DND-41 (cell line): ENCODE results near the gene STAT4.

ENCODE experiments used
- EZH2 ChIP-seq: IDR thresholded peaks from 3 replicates; pipeline ENCODE4 v1.6.1; 2012; ENCODE audit warnings: borderline replicate concordance, low read depth, mild to moderate bottlenecking, moderate library complexity, low read length, inconsistent platforms; ENCODE audit not compliant: severe bottlenecking
- TF ChIP-seq, protein P1 (sequence below): IDR thresholded peaks from 2 replicates; pipeline ENCODE4 v1.5.1; 2012; ENCODE audit warnings: borderline replicate concordance, low read length, moderate library complexity, mild to moderate bottlenecking; ENCODE audit not compliant: poor library complexity, severe bottlenecking; ENCODE audit errors: extremely low read depth

DNA sequence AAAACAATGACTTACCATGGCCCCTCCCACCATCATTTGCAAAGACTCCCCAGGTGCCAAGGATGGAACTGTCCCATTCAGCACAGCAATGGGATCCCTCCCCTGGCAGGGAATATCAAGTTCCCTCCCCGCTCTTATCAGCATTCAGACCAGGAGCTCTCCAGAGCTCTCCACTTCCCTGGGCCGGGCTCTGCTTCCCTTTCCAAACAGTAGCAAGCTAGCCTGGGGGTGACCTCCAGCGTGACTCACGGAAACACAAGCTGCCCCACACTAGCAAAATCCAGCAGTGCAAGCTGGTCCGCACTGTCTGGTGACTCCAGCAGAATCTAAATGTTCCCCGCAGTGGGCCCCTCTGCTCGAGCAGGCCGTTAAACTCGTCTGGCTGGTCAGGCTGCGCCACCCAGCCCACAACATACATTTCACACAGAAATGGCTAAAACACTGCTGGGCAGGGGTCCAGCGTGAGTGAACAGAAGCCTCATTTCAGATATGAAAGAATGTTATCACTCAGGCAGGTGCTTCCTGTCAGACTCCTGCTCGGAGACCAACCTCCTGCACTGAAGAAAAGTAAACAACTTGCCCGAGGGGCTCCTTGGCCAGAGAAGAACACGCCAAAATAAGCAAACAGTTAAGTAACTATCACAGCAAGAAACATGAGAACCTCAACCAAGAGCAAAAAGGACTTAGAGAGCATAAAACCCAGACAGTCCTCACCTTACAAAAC lies 170.7 kb downstream of the STAT4 start:
- TF ChIP-seq, protein P1, sequence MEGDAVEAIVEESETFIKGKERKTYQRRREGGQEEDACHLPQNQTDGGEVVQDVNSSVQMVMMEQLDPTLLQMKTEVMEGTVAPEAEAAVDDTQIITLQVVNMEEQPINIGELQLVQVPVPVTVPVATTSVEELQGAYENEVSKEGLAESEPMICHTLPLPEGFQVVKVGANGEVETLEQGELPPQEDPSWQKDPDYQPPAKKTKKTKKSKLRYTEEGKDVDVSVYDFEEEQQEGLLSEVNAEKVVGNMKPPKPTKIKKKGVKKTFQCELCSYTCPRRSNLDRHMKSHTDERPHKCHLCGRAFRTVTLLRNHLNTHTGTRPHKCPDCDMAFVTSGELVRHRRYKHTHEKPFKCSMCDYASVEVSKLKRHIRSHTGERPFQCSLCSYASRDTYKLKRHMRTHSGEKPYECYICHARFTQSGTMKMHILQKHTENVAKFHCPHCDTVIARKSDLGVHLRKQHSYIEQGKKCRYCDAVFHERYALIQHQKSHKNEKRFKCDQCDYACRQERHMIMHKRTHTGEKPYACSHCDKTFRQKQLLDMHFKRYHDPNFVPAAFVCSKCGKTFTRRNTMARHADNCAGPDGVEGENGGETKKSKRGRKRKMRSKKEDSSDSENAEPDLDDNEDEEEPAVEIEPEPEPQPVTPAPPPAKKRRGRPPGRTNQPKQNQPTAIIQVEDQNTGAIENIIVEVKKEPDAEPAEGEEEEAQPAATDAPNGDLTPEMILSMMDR = no peak
- TF ChIP-seq EZH2 = no peak
